H1 (cell line): ENCODE results near the gene DKK1. TPM values are rescaled to one million over a fixed set of nuclear protein-coding genes. Genes with fewer than 3 reads are reported as not detected.

Experiments used
- ASH2L ChIP-seq: fragments of 200-600, 300-600 bp; sonication (generic); IDR thresholded peaks from one replicate; pipeline ENCODE4 v1.7.1; 2017; ENCODE audit warnings: low read length
- ATF3 ChIP-seq: IDR thresholded peaks from 2 replicates; pipeline ENCODE4 v1.6.1; 2011; ENCODE audit warnings: low read depth, mild to moderate bottlenecking, low read length; ENCODE audit not compliant: insufficient read depth
- BCL11A ChIP-seq, 2 experiments: IDR thresholded peaks; one replicate each; pipeline ENCODE4 v1.6.1; 2011; ENCODE audit warnings: low read depth in 2 of 2, low read length in 2 of 2, mild to moderate bottlenecking in 2 of 2
- CBX8 ChIP-seq: fragments of 300-800, 300-1000 bp; sonication (generic); IDR thresholded peaks from 2 replicates; pipeline ENCODE4 v1.7.1; 2016; ENCODE audit warnings: low read depth, low read length, borderline replicate concordance
- CHD7 ChIP-seq: fragments of 300-600 bp; sonication (generic); IDR thresholded peaks from 2 replicates; pipeline ENCODE4 v1.7.1; 2012; ENCODE audit warnings: low read length, moderate library complexity, mild to moderate bottlenecking, inconsistent platforms; ENCODE audit not compliant: insufficient replicate concordance
- CTCF ChIP-seq, 3 experiments: IDR thresholded peaks; 1 replicate in 2 of 3; 2 replicates in 1 of 3; pipeline versions ENCODE4 v1.5.1 to v1.6.1; 2011; ENCODE audit warnings: low read length in 3 of 3, mild to moderate bottlenecking in 3 of 3, inconsistent platforms in 2 of 3, low read depth in 1 of 3, moderate library complexity in 1 of 3; ENCODE audit not compliant: insufficient read depth in 1 of 3; ENCODE audit errors: control extremely low read depth in 1 of 3
- FOSL1 ChIP-seq: IDR thresholded peaks from 2 replicates; pipeline ENCODE4 v1.6.1; 2011; ENCODE audit warnings: mild to moderate bottlenecking, low read depth, low read length, moderate library complexity; ENCODE audit not compliant: insufficient read depth
- SAP30 ChIP-seq: fragments of 300-600 bp; sonication (generic); IDR thresholded peaks from 2 replicates; pipeline ENCODE4 v1.7.1; 2012; ENCODE audit warnings: low read length, moderate library complexity, mild to moderate bottlenecking, inconsistent platforms; ENCODE audit not compliant: insufficient read depth, insufficient replicate concordance
- polyA plus RNA-seq, 7 experiments: library from polyadenylated mRNA; depleted of rRNA in 3 of 7; stranded (reverse) in 5 of 7; unstranded in 2 of 7; fragments of >200 nt in 5 of 7; fragments of 200-250 nt in 2 of 7; gene quantifications; 1 replicate in 5 of 7; 2 replicates in 1 of 7; 4 replicates in 1 of 7; pipeline versions ENCODE4 v1.2.1 to v1.2.3, GENCODE V29; 2011 to 2013; ENCODE audit warnings: missing spikeins in 2 of 7, mixed read lengths in 2 of 7
- total RNA-seq: library from RNA; stranded (reverse); fragmentation: NEBNext Ultra II Directional; extraction: Animal tissue kit (Norgen Biotek cat#: 25700); gene quantifications from 2 replicates; pipeline ENCODE4 v1.2.1, GENCODE V29; 2021

Gene DKK1
- total and polyA plus RNA-seq, 2 of the 8 experiments (the other 6 are each of a cell fraction or from before 2014, with no cell fraction given) = 0.36 to 0.61 TPM

- TF ChIP-seq CHD7 (no peak), ATF3 (no peak), BCL11A (IDR thresholded peaks at IDR 0.05; ENCODE audit: low read depth in 2 of 2, low read length in 2 of 2) (no peak), FOSL1 (no peak), SAP30 (no peak), CBX8 (no peak), CTCF (IDR thresholded peaks at IDR 0.05; ENCODE audit: control extremely low read depth in 1 of 3, insufficient read depth in 1 of 3, low read depth in 1 of 3, low read length in 3 of 3) (no peak), ASH2L (no peak)
Observed at GRCh38 chr10:52266858-52267257, 47.2 kb upstream of the DKK1 start (continued).
